ENCODE data around the gene KIAA1328. TPM values are rescaled to one million over a fixed set of nuclear protein-coding genes. Genes with fewer than 3 reads are reported as not detected.
A peak's percentile ranks its signal among the peaks of the same experiment; 100 is the strongest.

KIAA1328 gene
- total RNA-seq, 1 donor from 2014 or later: 10.7 TPM

DNA sequence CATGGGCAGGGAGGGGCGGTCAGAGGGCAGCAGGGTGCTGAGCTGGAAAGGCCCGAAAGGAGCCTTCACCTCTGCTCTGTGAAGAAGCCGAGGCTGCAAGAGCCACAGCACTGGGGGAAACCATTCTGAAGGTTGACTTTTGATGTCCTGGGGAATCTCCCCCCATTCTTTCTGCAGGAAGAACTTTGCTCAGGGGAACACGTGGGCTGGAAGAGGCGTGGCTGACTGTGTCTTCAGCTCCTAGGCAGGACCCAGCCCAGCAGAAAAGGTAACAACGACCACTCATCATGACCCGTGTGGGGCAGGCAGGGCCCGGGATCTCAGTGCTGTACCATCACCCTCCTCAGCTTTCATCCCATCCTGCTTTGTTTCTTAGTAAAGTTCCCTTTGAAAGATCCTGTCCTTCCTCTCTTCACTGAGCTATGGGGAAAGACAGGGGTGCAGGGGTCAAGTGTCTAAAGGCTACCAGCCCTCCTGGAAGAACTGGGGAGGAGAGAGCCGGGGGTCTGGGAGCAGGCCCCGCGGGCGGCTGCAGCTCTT, 424.0 kb downstream of the KIAA1328 start:
- TF ChIP-seq, protein P1, sequence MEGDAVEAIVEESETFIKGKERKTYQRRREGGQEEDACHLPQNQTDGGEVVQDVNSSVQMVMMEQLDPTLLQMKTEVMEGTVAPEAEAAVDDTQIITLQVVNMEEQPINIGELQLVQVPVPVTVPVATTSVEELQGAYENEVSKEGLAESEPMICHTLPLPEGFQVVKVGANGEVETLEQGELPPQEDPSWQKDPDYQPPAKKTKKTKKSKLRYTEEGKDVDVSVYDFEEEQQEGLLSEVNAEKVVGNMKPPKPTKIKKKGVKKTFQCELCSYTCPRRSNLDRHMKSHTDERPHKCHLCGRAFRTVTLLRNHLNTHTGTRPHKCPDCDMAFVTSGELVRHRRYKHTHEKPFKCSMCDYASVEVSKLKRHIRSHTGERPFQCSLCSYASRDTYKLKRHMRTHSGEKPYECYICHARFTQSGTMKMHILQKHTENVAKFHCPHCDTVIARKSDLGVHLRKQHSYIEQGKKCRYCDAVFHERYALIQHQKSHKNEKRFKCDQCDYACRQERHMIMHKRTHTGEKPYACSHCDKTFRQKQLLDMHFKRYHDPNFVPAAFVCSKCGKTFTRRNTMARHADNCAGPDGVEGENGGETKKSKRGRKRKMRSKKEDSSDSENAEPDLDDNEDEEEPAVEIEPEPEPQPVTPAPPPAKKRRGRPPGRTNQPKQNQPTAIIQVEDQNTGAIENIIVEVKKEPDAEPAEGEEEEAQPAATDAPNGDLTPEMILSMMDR (IDR thresholded peaks at IDR 0.05): no peak
- Mint-ChIP-seq H3K36me3 (ENCODE audit: unreplicated experiment) (peaks cover 2% of the 10 kb centered on the region), H3K4me1 (ENCODE audit: unreplicated experiment) (peaks cover 3% of the 10 kb centered on the region), H3K27me3 (ENCODE audit: unreplicated experiment) (peaks cover 57% of the 10 kb centered on the region), H3K27ac (ENCODE audit: unreplicated experiment) (no peak overlapping the region), H3K9me3 (ENCODE audit: unreplicated experiment) (no peaks in the 10 kb centered on the region), H3K4me3 (ENCODE audit: unreplicated experiment) (peak overlapping the region; percentile 47)
- DNase-seq (ENCODE audit: extremely low spot score, unreplicated experiment): no peak

DNA sequence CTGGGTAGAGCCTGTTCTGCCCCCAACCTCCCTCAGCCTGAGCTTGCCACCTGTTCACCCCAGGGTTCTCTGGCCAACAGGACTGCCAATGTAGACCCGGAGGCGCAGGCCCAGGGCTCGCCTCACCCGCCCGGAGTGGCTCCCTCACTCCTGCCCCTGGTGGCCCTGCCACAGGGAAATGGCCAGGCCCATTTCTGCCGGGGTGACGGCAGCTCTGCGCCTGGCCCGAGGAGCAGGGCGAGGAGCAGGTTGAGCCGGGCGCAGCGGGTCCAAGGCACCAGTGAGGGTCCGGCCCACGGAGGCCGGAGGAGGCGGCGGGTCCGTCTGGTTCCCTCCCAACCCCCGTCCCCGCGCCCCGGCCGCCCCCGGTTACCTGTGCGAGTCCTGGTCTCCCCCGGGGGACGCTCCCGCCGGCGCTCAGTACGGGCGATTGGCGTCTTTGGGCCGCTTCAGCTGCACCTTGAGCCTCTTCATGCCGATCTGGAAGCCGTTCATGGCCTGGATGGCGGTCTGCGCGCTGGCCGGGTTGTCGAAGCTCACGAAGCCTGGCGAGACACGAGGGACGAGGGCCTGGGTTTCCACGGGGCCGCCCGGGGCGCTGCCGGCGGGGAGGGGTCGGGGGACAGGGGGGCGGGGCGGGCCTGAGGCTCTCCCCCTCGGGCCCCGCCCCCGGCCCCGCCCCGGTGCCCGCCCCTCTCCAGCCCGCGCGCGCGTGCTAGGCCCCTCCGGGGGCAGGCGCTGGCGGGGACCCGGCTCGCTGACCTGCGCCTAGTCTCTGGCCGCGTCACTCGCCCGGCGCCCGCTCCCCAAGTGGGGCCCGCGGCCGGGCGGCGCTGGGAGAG, 424.7 kb downstream of the KIAA1328 start:
- TF ChIP-seq, protein P1 (IDR thresholded peaks at IDR 0.05): no peak
- peaks cover 60% of the 10 kb centered on the region for H3K27me3 Mint-ChIP-seq (ENCODE audit: unreplicated experiment)
- H3K9me3 Mint-ChIP-seq (ENCODE audit: unreplicated experiment): no peaks in the 10 kb centered on the region
- no peak for DNase-seq (ENCODE audit: extremely low spot score, unreplicated experiment)
- H3K36me3 Mint-ChIP-seq (ENCODE audit: unreplicated experiment): peaks cover 2% of the 10 kb centered on the region
- H3K4me3 Mint-ChIP-seq (ENCODE audit: unreplicated experiment): peak overlapping the region; percentile 57
- peaks cover 3% of the 10 kb centered on the region for H3K4me1 Mint-ChIP-seq (ENCODE audit: unreplicated experiment)
- H3K27ac Mint-ChIP-seq (ENCODE audit: unreplicated experiment): no peak overlapping the region

DNA sequence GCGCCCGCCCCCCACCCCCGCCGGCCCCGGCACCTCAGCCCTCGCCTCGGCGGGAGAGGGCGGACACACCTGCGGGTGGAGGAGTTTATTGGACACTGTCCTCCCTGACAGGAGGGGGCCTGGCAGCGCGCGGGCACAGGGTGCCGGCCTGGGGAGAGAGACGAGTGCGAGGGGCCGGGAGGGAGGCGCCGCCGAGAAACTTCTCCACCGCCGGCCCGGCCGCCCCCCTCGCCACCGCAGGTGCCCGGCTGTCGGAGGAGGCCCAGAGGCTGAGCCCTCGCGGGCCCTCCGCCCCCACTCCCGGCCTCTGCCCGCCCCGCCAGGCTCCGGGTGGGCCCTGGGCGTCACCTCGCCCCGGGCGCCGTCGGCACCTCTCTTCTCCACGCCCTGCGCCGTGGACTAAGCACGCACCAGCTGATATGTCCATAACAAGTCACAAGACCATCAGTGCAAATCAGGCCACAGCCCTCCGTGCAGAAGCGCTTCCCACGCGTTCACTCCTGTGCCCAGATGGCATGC, 425.4 kb downstream of the KIAA1328 start:
- no peak overlapping the region for H3K27ac Mint-ChIP-seq (ENCODE audit: unreplicated experiment)

DNA sequence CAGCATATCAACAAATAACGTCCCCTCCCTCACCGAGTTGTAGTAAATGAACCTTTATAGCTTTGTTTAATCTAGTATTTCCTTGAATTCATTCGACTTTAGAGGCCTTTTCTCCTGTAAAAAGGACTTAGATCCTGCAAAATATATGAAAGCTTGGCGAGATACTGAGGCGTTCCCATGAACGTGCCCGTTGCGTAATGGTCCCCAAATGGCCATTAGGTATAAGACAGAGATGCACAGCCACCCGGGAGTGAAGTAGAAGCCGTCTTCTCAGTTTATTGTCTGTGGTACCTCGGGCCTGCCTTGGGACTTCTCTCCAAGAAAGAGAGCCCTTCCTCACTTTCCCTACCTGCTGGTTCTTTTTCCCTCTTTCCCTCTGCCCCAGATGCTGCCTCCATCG, 426.0 kb downstream of the KIAA1328 start:
- Mint-ChIP-seq H3K4me3 (ENCODE audit: unreplicated experiment) (peak overlapping the region; percentile 67), H3K9me3 (ENCODE audit: unreplicated experiment) (no peaks in the 10 kb centered on the region), H3K27me3 (ENCODE audit: unreplicated experiment) (peaks cover 63% of the 10 kb centered on the region), H3K27ac (ENCODE audit: unreplicated experiment) (no peak overlapping the region), H3K4me1 (ENCODE audit: unreplicated experiment) (peaks cover 3% of the 10 kb centered on the region), H3K36me3 (ENCODE audit: unreplicated experiment) (peaks cover 2% of the 10 kb centered on the region)
- TF ChIP-seq, protein P1 (IDR thresholded peaks at IDR 0.05): no peak
- DNase-seq (ENCODE audit: extremely low spot score, unreplicated experiment): no peak

More for the DNA sequence above, 425.4 kb downstream of the KIAA1328 start:
- TF ChIP-seq, protein P1 (IDR thresholded peaks at IDR 0.05): no peak
- H3K36me3 Mint-ChIP-seq (ENCODE audit: unreplicated experiment): peaks cover 2% of the 10 kb centered on the region
- peak overlapping the region; percentile 67 for H3K4me3 Mint-ChIP-seq (ENCODE audit: unreplicated experiment)
- peaks cover 3% of the 10 kb centered on the region for H3K4me1 Mint-ChIP-seq (ENCODE audit: unreplicated experiment)
- no peaks in the 10 kb centered on the region for H3K9me3 Mint-ChIP-seq (ENCODE audit: unreplicated experiment)
- no peak for DNase-seq (ENCODE audit: extremely low spot score, unreplicated experiment)
- peaks cover 63% of the 10 kb centered on the region for H3K27me3 Mint-ChIP-seq (ENCODE audit: unreplicated experiment)

DNA sequence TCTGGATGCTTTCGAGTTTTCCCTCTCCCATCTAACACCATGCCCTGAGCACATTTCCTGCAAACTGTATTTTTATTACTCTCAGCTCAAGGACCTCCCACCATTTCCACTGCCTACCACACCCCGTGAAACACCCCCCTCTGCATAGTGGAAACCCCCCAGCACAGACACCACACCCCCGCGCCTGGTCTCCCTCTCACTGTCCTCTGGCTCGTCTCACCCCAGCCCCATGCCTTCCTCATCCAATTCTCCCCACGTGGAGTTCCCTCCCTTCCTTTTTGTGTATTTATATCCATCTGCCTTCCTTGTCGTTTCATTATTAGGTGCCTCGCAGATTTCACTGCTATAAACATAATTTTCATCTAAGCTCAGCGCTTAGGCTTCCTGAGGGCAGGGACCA, 429.2 kb downstream of the KIAA1328 start:
- Mint-ChIP-seq H3K27me3 (ENCODE audit: unreplicated experiment) (peaks cover 40% of the 10 kb centered on the region), H3K4me1 (ENCODE audit: unreplicated experiment) (peaks cover 3% of the 10 kb centered on the region), H3K36me3 (ENCODE audit: unreplicated experiment) (no peaks in the 10 kb centered on the region), H3K9me3 (ENCODE audit: unreplicated experiment) (no peaks in the 10 kb centered on the region), H3K27ac (ENCODE audit: unreplicated experiment) (no peak overlapping the region), H3K4me3 (ENCODE audit: unreplicated experiment) (no peak overlapping the region)
- no peak for DNase-seq (ENCODE audit: extremely low spot score, unreplicated experiment)
- TF ChIP-seq, protein P1 (IDR thresholded peaks at IDR 0.05): no peak
